Spleen (tissue), 11 donors: Measurements from ENCODE around the gene ICOSLG. TPM values are rescaled to one million over a fixed set of nuclear protein-coding genes. Genes with fewer than 3 reads are reported as not detected.

Experiments used
- DNase-seq: peaks from one replicate; pipeline ENCODE4 v3.0.0-alpha.2; 2020
- H3K27ac ChIP-seq, 8 donors: fragments of 200-600 bp; sonication (generic) in 7 of 8; 1 replicate in 4 of 8; 2 replicates in 4 of 8; pipeline versions ENCODE4 v1.5.0 to v1.8.0; 2016 to 2021; ENCODE audit warnings: inconsistent platforms in 4 of 8, mild to moderate bottlenecking in 4 of 8, moderate library complexity in 1 of 8
- H3K27me3 ChIP-seq, 7 donors: fragments of 200-600 bp; sonication (generic) in 6 of 7; replicated peaks in 1 of 7; 1 replicate in 4 of 7; 2 replicates in 3 of 7; pipeline versions ENCODE4 v1.5.0 to v1.8.0; 2016 to 2021; ENCODE audit warnings: inconsistent platforms in 3 of 7, mild to moderate bottlenecking in 1 of 7
- H3K36me3 ChIP-seq, 6 donors: fragments of 200-600 bp; sonication (generic) in 5 of 6; 1 replicate in 4 of 6; 2 replicates in 2 of 6; pipeline versions ENCODE4 v1.5.0 to v1.8.0; 2016 to 2021; ENCODE audit warnings: inconsistent platforms in 2 of 6
- H3K4me1 ChIP-seq, 6 donors: fragments of 200-600 bp; sonication (generic) in 5 of 6; 1 replicate in 3 of 6; 2 replicates in 3 of 6; pipeline versions ENCODE4 v1.5.0 to v1.8.0; 2016 to 2021; ENCODE audit warnings: inconsistent platforms in 3 of 6
- H3K4me3 ChIP-seq, 8 donors: fragments of 200-600 bp; sonication (generic) in 7 of 8; 1 replicate in 4 of 8; 2 replicates in 4 of 8; pipeline versions ENCODE4 v1.5.0 to v1.8.0; 2016 to 2021; ENCODE audit warnings: inconsistent platforms in 4 of 8, mild to moderate bottlenecking in 4 of 8, moderate library complexity in 2 of 8
- H3K9me3 ChIP-seq, 8 donors: fragments of 200-600 bp; sonication (generic) in 7 of 8; 1 replicate in 4 of 8; 2 replicates in 4 of 8; pipeline versions ENCODE4 v1.5.0 to v1.8.0; 2016 to 2021; ENCODE audit warnings: inconsistent platforms in 4 of 8
- POLR2A ChIP-seq, 3 donors: fragments of 450-650 bp; IDR thresholded peaks; one replicate each; pipeline ENCODE4 v1.5.1; 2017; ENCODE audit warnings: antibody characterized with exemption in 3 of 3, mild to moderate bottlenecking in 1 of 3
- POLR2AphosphoS5 ChIP-seq, 3 donors: sonication (generic); formaldehyde crosslinking; IDR thresholded peaks; one replicate each; pipeline ENCODE4 v1.5.1; 2017; ENCODE audit warnings: antibody characterized with exemption in 3 of 3
- WGBS, 5 donors: extraction: QIAGEN DNeasy Blood & Tissue Kit in 3 of 5; methylation state at CpG; one replicate each; pipeline versions ENCODE4 v1.1.5 to v1.1.7; 2013 to 2018; 5-methylcytosine and 5-hydroxymethylcytosine counted together
- intact Hi-C: fragments of 100-400 bp; cut with DNase I; formaldehyde crosslinking; loops from one replicate; pipeline ENCODE4 v1.15.0; 2023; ENCODE audit warnings: low total_unique reads
- polyA plus RNA-seq, 3 donors: library from polyadenylated mRNA; stranded (reverse); fragments of 200-250 nt; gene quantifications; one replicate each; pipeline ENCODE4 v1.2.1, GENCODE V29; 2013
- total RNA-seq, 7 donors: library from RNA; depleted of rRNA in 3 of 7; stranded (reverse); fragments of >200 nt in 3 of 7; fragmentation: NEBNext Ultra II Directional in 4 of 7; extraction: Animal tissue kit (Norgen Biotek cat#: 25700) in 4 of 7; gene quantifications; one replicate each; pipeline versions ENCODE4 v1.1.0 to v1.2.1, GENCODE V29; 2016 to 2021
- TF ChIP-seq, protein P1 (sequence below), 11 experiments: fragments of 200-600 bp in 7 of 11; fragments of 450-650 bp in 4 of 11; sonication (generic) in 4 of 11; IDR thresholded peaks in 8 of 11; conservative IDR thresholded peaks in 3 of 11; 1 replicate in 7 of 11; 2 replicates in 4 of 11; pipeline versions ENCODE4 v1.4.0 to v1.8.0; 2016 to 2021; ENCODE audit warnings: antibody characterized with exemption in 11 of 11, inconsistent platforms in 4 of 11, mild to moderate bottlenecking in 1 of 11
- donor health status: healthy with polysubstance abuse.
- donor health status: DM: no; HTN: no; CAD: no; lungs with moderate emphysema.
- donor health status: DM: no; HTN: no; CAD: no.
- donor health status: Bipolar disorder and iron deficiency.
- donor health status: healthy.
- donor health status: DM: no; HTN: no; CAD: no.
- donor health status: DM: yes; HTN: yes; CAD: no.

Gene ICOSLG
- total and polyA plus RNA-seq, 10 donors: 1.9 to 17.5 (median 6.7) TPM

DNA sequence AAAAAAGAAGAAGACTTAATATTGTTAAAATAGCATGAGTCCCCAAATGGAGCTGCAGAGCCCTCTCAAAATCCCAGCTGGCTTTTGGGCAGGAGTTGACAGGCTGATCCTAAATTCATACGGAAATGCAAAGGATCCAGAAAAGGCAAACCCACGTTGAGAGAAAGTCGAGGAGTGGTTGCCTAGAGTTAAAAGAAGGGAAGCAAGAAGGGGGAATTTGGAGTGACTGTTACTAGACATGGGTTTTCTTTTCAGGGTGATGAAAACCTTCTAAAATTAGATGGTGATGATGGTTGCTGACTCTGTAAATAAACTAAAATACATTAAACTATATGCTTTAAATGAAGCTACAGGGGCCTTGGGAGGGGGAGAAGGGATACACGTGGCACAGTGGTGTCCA lies 19.3 kb upstream of the ICOSLG start:
- Histone ChIP-seq H3K9me3 (no peaks in the 10 kb centered on the region), H3K4me1 (no peaks in the 10 kb centered on the region), H3K27ac (no peak overlapping the region), H3K4me3 (no peak overlapping the region), H3K27me3 (peaks cover 0 to 13% (median 0%) of the 10 kb centered on the region in 7 donors), H3K36me3 (no peaks in the 10 kb centered on the region)
- 55 to 74% (median 59%) methylated on average over 4 of the region's 4 CpGs for WGBS, 5 donors
- DNase-seq: no peak
- no peak for TF ChIP-seq POLR2A (IDR thresholded peaks at IDR 0.05)
- TF ChIP-seq, protein P1, sequence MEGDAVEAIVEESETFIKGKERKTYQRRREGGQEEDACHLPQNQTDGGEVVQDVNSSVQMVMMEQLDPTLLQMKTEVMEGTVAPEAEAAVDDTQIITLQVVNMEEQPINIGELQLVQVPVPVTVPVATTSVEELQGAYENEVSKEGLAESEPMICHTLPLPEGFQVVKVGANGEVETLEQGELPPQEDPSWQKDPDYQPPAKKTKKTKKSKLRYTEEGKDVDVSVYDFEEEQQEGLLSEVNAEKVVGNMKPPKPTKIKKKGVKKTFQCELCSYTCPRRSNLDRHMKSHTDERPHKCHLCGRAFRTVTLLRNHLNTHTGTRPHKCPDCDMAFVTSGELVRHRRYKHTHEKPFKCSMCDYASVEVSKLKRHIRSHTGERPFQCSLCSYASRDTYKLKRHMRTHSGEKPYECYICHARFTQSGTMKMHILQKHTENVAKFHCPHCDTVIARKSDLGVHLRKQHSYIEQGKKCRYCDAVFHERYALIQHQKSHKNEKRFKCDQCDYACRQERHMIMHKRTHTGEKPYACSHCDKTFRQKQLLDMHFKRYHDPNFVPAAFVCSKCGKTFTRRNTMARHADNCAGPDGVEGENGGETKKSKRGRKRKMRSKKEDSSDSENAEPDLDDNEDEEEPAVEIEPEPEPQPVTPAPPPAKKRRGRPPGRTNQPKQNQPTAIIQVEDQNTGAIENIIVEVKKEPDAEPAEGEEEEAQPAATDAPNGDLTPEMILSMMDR (IDR thresholded peaks at IDR 0.05 in 8 of 11, conservative IDR thresholded peaks at IDR 0.05 in 3 of 11): no peak
- no peak for TF ChIP-seq POLR2AphosphoS5 (IDR thresholded peaks at IDR 0.05)
- intact Hi-C loops: no loop called here

DNA sequence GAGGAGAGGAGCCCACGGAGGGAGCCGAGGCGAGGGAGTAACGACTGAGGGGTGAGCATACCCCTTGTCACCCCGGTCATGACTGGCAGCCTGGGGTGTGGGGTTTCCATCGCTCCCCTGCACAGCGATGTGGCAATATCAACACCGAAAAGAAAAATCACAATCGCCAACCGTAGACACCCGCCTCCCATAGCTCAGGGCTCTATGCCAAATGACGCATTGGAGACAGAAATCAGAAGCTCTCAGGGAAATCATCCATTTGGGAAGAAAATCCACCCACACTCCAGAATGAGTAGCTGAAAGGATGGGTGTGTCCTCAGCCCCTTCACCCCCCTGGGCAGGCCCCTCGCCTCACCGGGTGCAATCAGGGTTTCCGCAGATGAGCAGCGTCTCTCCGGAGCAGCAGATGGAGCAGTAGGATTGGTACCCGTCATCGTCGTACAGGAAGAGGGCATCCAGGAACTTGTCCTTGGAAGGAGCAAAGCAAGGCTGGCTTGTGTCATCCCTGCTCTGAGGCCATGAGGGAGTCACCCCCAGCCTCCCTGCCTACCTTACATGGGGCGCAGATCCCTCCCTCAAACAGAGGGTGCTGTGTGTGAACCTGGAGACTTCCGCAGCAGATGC lies 18.5 kb upstream of the ICOSLG start:
- Histone ChIP-seq H3K27me3 (peaks cover 0 to 21% (median 0%) of the 10 kb centered on the region in 7 donors), H3K9me3 (no peaks in the 10 kb centered on the region), H3K27ac (no peak overlapping the region), H3K4me1 (peaks cover 0 to 6% (median 3%) of the 10 kb centered on the region in 6 donors), H3K36me3 (no peaks in the 10 kb centered on the region), H3K4me3 (no peak overlapping the region)
- TF ChIP-seq POLR2A (IDR thresholded peaks at IDR 0.05) (no peak), POLR2AphosphoS5 (IDR thresholded peaks at IDR 0.05) (no peak)
- TF ChIP-seq, protein P1 (IDR thresholded peaks at IDR 0.05 in 8 of 11, conservative IDR thresholded peaks at IDR 0.05 in 3 of 11): no peak
- peak; percentile 56 for DNase-seq
- WGBS, 5 donors: 80 to 92% (median 87%) methylated on average over 21 to 22 of the region's 22 CpGs
- intact Hi-C loops: no loop called here

DNA sequence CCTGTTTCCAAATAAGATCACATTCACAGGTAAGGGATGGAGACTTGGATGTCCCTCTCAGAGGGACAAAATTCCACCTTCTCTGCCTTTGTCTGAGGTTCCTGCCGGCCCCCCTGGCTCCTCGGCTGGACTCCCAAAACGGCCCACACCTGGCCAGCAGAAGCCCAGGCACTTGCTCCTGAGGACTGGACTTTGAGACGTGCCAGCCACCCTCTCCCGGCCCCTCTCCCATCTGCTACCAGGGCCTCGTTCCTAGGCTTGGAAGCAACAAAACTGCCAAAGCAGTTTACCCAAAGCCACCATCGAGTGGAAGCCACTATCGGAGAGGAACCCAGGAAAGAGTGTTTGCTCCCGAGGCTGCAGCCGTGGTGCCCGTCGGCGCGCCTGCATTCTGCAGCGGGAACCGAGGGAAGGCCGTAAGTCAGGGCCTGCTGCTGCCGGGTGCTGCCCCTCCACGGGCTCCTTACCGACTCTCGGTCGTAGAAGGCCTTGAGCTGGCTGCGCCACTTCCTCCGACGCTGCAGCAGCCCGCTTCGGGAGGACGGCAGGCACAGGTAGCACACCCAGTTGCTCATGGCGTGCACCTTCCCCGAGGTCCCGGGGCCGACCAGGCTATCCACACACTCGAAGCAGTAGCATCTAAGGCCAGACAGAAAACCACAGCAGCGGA lies 17.4 kb upstream of the ICOSLG start:
- Histone ChIP-seq H3K27ac (no peak overlapping the region), H3K4me3 (no peak overlapping the region), H3K4me1 (peaks cover 0 to 8% (median 3%) of the 10 kb centered on the region in 6 donors), H3K27me3 (peaks cover 0 to 24% (median 3%) of the 10 kb centered on the region in 7 donors), H3K9me3 (no peaks in the 10 kb centered on the region), H3K36me3 (no peaks in the 10 kb centered on the region)
- no peak for TF ChIP-seq POLR2A (IDR thresholded peaks at IDR 0.05)
- TF ChIP-seq, protein P1 (IDR thresholded peaks at IDR 0.05 in 8 of 11, conservative IDR thresholded peaks at IDR 0.05 in 3 of 11): no peak
- TF ChIP-seq POLR2AphosphoS5 (IDR thresholded peaks at IDR 0.05): no peak
- intact Hi-C loops: no loop called here
- DNase-seq: peak; percentile 59
- WGBS, 5 donors: 90 to 94% (median 91%) methylated on average over 16 to 34 of the region's 34 CpGs

DNA sequence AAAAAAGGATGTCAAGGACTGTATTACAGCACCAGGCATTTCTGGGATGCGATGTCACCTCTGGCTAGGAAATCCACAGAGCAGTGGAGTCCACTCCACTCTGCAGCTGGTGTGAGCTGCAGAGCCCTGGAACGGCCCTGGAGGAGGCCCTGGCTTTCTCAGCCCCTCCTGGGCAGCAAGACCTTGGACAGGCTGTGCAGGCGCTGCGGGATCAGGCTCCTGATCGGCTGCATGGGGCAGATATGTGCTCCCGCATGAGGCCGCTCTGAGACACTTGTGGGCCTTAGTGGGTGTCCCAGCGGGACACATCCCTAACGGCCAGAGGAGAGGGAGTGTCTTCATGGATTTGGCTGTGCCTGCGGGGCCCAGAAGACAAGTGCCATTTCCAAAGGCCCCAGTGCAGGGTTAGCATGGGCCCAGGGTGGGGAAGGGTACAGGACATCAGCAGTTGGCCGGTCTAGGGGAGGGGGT lies 14.8 kb upstream of the ICOSLG start:
- Histone ChIP-seq H3K27ac (no peak overlapping the region), H3K27me3 (peaks cover 0 to 20% (median 3%) of the 10 kb centered on the region in 7 donors), H3K36me3 (no peaks in the 10 kb centered on the region), H3K4me3 (no peak overlapping the region), H3K4me1 (peaks cover 0 to 8% (median 3%) of the 10 kb centered on the region in 6 donors), H3K9me3 (no peaks in the 10 kb centered on the region)
- intact Hi-C loops: no loop called here
- WGBS, 5 donors: 79 to 91% (median 87%) methylated on average over 3 to 11 of the region's 11 CpGs
- peak; percentile 54 for DNase-seq
- TF ChIP-seq POLR2A (IDR thresholded peaks at IDR 0.05) (no peak), POLR2AphosphoS5 (IDR thresholded peaks at IDR 0.05) (no peak)
- TF ChIP-seq, protein P1 (IDR thresholded peaks at IDR 0.05 in 8 of 11, conservative IDR thresholded peaks at IDR 0.05 in 3 of 11): no peak
